Vagina (tissue), 2 donors: ENCODE results near the gene ZNF827. TPM values are rescaled to one million over a fixed set of nuclear protein-coding genes. Genes with fewer than 3 reads are reported as not detected.
A peak's percentile ranks its signal among the peaks of the same experiment; 100 is the strongest.

ENCODE experiments used
- DNase-seq, 2 donors: peaks; one replicate each; pipeline ENCODE4 v3.0.0-alpha.2; 2017; ENCODE audit errors: extremely low spot score in 2 of 2
- H3K27ac ChIP-seq: fragments of 200-600 bp; sonication (generic); one replicate; pipeline ENCODE4 v1.5.1; 2019
- H3K27me3 ChIP-seq: fragments of 200-600 bp; sonication (generic); one replicate; pipeline ENCODE4 v1.5.1; 2019
- H3K36me3 ChIP-seq, 2 donors: fragments of 200-600 bp; sonication (generic); one replicate each; pipeline ENCODE4 v1.5.1; 2017 to 2019
- H3K4me1 ChIP-seq: fragments of 200-600 bp; sonication (generic); one replicate; pipeline ENCODE4 v1.5.1; 2019
- H3K4me3 ChIP-seq, 2 donors: fragments of 200-600 bp; sonication (generic); 1 replicate in 1 of 2; 2 replicates in 1 of 2; pipeline ENCODE4 v1.5.1; 2016 to 2019
- H3K9me3 ChIP-seq: fragments of 200-600 bp; sonication (generic); one replicate; pipeline ENCODE4 v1.5.1; 2019
- POLR2A ChIP-seq, 2 donors: fragments of 450-650 bp; IDR thresholded peaks; one replicate each; pipeline ENCODE4 v1.6.1; 2017; ENCODE audit warnings: antibody characterized with exemption in 2 of 2, mild to moderate bottlenecking in 2 of 2, moderate library complexity in 2 of 2
- POLR2AphosphoS5 ChIP-seq, 2 donors: sonication (generic); formaldehyde crosslinking; IDR thresholded peaks; one replicate each; pipeline ENCODE4 v1.9.0; 2017; ENCODE audit warnings: antibody characterized with exemption in 2 of 2, mild to moderate bottlenecking in 2 of 2, low read depth in 1 of 2; ENCODE audit not compliant: insufficient read depth in 1 of 2
- intact Hi-C: fragments of 100-400 bp; cut with DNase I; formaldehyde crosslinking; loops from one replicate; pipeline ENCODE4 v1.15.1; 2023
- total RNA-seq: library from RNA; depleted of rRNA; stranded (reverse); fragments of >200 nt; gene quantifications from one replicate; pipeline ENCODE4 v1.2.3, GENCODE V29; 2016
- TF ChIP-seq, protein P1 (sequence below), 3 experiments: fragments of 450-650 bp in 2 of 3; fragments of 200-600 bp in 1 of 3; sonication (generic) in 1 of 3; IDR thresholded peaks; one replicate each; pipeline ENCODE4 v1.5.1; 2017 to 2019; ENCODE audit warnings: antibody characterized with exemption in 3 of 3, mild to moderate bottlenecking in 2 of 3, moderate library complexity in 2 of 3

The ZNF827 gene
- total RNA-seq, 1 donor from 2014 or later, result 19.2 TPM

DNA sequence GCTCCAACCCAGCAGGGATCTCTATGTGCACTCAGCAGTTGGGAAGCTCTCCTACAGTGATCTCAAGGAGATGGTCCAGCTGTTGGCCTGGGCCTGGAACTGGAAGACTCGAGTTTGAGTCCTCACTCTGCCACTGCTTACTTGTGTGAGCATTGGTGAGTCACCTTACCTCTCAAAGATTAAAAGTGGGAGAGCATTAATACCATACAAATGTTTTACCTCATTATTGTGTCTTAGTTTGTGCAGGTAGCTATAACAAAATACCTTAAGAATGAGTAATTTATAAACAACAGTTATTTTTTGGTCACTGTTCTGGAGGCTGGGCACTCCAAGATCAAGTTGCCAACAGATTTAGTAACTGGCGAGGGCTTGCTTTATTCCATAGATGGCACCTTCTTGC lies 21.4 kb upstream of the ZNF827 start:
- no peaks in the 10 kb centered on the region for H3K9me3 ChIP-seq
- no peak overlapping the region for H3K4me3 ChIP-seq
- TF ChIP-seq, protein P1, sequence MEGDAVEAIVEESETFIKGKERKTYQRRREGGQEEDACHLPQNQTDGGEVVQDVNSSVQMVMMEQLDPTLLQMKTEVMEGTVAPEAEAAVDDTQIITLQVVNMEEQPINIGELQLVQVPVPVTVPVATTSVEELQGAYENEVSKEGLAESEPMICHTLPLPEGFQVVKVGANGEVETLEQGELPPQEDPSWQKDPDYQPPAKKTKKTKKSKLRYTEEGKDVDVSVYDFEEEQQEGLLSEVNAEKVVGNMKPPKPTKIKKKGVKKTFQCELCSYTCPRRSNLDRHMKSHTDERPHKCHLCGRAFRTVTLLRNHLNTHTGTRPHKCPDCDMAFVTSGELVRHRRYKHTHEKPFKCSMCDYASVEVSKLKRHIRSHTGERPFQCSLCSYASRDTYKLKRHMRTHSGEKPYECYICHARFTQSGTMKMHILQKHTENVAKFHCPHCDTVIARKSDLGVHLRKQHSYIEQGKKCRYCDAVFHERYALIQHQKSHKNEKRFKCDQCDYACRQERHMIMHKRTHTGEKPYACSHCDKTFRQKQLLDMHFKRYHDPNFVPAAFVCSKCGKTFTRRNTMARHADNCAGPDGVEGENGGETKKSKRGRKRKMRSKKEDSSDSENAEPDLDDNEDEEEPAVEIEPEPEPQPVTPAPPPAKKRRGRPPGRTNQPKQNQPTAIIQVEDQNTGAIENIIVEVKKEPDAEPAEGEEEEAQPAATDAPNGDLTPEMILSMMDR (IDR thresholded peaks at IDR 0.05), result no peak
- TF ChIP-seq POLR2AphosphoS5 (IDR thresholded peaks at IDR 0.05; ENCODE audit: insufficient read depth in 1 of 2, low read depth in 1 of 2), result no peak
- no peak for TF ChIP-seq POLR2A (IDR thresholded peaks at IDR 0.05)
- no peaks in the 10 kb centered on the region for H3K4me1 ChIP-seq
- no peak overlapping the region for H3K27ac ChIP-seq
- intact Hi-C loops, result no loop called here
- no peaks in the 10 kb centered on the region for H3K36me3 ChIP-seq
- no peaks in the 10 kb centered on the region for H3K27me3 ChIP-seq
- DNase-seq, result no peak

DNA sequence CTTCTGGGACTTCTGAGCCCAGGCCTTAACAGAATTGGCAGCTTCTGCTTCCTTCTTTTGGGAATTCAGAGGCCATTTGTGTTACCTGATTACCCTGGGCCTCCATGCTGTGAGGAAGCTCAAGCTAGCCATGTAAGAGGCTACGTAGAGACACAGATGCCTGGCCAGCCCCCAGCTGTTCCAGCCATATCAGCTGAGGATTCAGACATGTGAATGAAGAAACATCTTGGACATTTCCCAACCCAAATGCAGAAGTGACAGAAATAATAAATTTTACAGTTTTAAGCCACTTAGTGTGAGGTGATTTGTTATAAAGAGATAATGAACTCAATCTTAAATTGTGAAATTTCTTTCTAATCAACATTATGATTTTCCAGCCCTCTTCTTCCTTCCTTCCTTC lies 18.7 kb upstream of the ZNF827 start:
- no peaks in the 10 kb centered on the region for H3K9me3 ChIP-seq
- no peaks in the 10 kb centered on the region for H3K36me3 ChIP-seq
- intact Hi-C loops, result no loop called here
- H3K4me3 ChIP-seq, result no peak overlapping the region
- H3K27me3 ChIP-seq, result no peaks in the 10 kb centered on the region
- H3K4me1 ChIP-seq, result no peaks in the 10 kb centered on the region
- DNase-seq, result no peak
- TF ChIP-seq, protein P1 (IDR thresholded peaks at IDR 0.05), result no peak
- TF ChIP-seq POLR2AphosphoS5 (IDR thresholded peaks at IDR 0.05; ENCODE audit: insufficient read depth in 1 of 2, low read depth in 1 of 2) (no peak), POLR2A (IDR thresholded peaks at IDR 0.05) (no peak)
- H3K27ac ChIP-seq, result no peak overlapping the region

DNA sequence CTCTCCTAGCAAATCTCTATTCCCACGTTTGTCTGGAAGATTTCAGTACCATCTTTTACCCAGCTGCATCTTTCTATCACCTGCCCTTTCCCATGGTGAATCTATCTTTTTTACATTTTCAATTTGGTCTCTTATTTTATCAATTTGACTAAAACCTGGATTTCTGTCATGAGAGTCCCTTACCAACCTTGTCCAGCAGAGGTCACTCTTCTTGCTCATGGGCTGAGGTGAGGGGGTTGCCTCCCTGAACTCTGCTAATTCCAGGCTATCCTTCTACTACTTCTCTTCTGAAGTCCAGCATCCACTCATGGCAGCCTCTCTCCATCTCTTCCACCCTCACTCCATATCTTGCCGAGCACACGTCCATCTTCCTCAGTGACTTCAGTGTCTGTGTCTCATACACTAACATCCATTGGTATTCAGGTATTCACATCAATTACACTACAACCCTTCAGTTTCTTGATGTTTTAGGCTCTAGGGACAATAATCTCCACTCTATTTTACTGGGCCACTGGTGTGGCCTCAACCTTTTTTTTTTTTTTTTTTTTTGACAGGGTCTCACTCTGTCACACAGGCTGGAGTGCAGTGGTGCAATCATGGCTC lies 17.8 kb upstream of the ZNF827 start:
- DNase-seq, result no peak
- H3K36me3 ChIP-seq, result no peaks in the 10 kb centered on the region
- H3K4me3 ChIP-seq, result no peak overlapping the region
- no peak overlapping the region for H3K27ac ChIP-seq
- H3K4me1 ChIP-seq, result no peaks in the 10 kb centered on the region
- intact Hi-C loops, result no loop called here
- TF ChIP-seq POLR2AphosphoS5 (IDR thresholded peaks at IDR 0.05; ENCODE audit: insufficient read depth in 1 of 2, low read depth in 1 of 2) (no peak), POLR2A (IDR thresholded peaks at IDR 0.05) (no peak)
- TF ChIP-seq, protein P1 (IDR thresholded peaks at IDR 0.05), result peak in 1 of 3 experiments; percentile 38
- no peaks in the 10 kb centered on the region for H3K27me3 ChIP-seq
- H3K9me3 ChIP-seq, result no peaks in the 10 kb centered on the region

DNA sequence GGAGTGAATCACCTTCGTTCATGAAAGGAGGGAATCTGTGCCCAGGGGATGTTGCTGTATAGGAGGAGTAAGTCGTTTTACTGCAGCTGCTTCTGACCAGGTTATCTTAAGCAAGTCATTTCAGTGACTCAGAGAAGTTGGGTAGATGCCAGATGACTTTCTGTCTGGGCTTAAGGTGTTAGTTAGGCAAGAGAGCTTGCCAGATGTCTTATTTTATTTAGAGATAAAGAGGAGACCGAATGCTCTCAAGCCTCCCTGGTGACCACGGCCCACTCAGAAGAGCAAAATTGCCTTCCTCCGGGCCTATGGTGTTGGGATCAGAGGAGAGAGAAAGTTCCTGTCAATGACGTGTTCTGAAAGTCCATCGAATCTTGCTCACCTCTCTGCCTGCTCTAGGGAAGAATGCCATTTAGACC lies 16.3 kb upstream of the ZNF827 start:
- H3K9me3 ChIP-seq, result no peaks in the 10 kb centered on the region
- TF ChIP-seq, protein P1 (IDR thresholded peaks at IDR 0.05), result no peak
- TF ChIP-seq POLR2AphosphoS5 (IDR thresholded peaks at IDR 0.05; ENCODE audit: insufficient read depth in 1 of 2, low read depth in 1 of 2), result no peak
- intact Hi-C loops, result no loop called here

DNA sequence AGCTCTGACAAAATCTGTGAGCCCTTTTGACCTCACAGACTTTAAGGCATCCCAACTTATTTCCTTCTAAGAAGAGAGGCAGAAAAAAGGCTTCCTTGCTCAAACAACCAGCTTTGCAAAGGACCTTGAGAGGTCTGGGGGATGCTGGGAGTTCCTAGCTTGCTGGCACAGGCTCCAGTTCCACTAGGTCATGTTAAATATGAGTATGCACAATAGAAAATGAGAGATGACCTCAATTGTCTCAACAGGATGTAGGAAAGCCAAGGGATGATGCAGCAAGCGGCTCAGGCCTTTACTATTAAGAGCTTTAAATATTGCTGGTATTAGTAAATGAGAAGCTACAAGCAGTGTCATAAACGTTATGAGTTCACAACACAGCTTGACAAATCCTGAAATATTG lies 13.3 kb upstream of the ZNF827 start:
- intact Hi-C loops, result no loop called here
- no peak for TF ChIP-seq POLR2AphosphoS5 (IDR thresholded peaks at IDR 0.05; ENCODE audit: insufficient read depth in 1 of 2, low read depth in 1 of 2)
- TF ChIP-seq, protein P1 (IDR thresholded peaks at IDR 0.05), result no peak
- TF ChIP-seq POLR2A (IDR thresholded peaks at IDR 0.05), result no peak
- Histone ChIP-seq H3K4me3 (no peak overlapping the region), H3K4me1 (no peaks in the 10 kb centered on the region), H3K27ac (no peak overlapping the region), H3K36me3 (no peaks in the 10 kb centered on the region), H3K27me3 (no peaks in the 10 kb centered on the region), H3K9me3 (no peaks in the 10 kb centered on the region)
- no peak for DNase-seq

More for the DNA sequence above, 16.3 kb upstream of the ZNF827 start:
- DNase-seq, result no peak
- Histone ChIP-seq H3K4me1 (no peaks in the 10 kb centered on the region), H3K36me3 (no peaks in the 10 kb centered on the region), H3K27ac (no peak overlapping the region), H3K27me3 (no peaks in the 10 kb centered on the region), H3K4me3 (no peak overlapping the region)
